Measurements from ENCODE around the gene RAD9B.
"Not testable (repeated sequence)": the region's sequence is repeated elsewhere in the genome, so short reads cannot be mapped to it uniquely, and the experiment has no call there.

The RAD9B gene

GRCh38 chr12:110501752-110502738 lies at the start of gene RAD9B, which contains the start of gene VPS29:
Gene RAD9B, plus strand, starts transcription at chr12:110502331. Its CDS starts 7 bp downstream, at chr12:110502338.
Gene VPS29, minus strand, starts transcription at chr12:110502111. Its CDS starts 60 bp downstream, at chr12:110502051.
- DNase-seq (ENCODE audit: low read depth in 3 of 3), result peak; percentile 96 to 99 (median 98)

GRCh38 chr12:110453569-110454296 lies 48.4 kb upstream of the RAD9B start:
- DNase-seq (ENCODE audit: low read depth in 3 of 3), result no peak

GRCh38 chr12:110458756-110459155 lies 43.4 kb upstream of the RAD9B start:
- no peak for DNase-seq (ENCODE audit: low read depth in 3 of 3)

GRCh38 chr12:110461189-110461588 lies 40.9 kb upstream of the RAD9B start:
- not testable (repeated sequence) for DNase-seq (ENCODE audit: low read depth in 3 of 3)

- no peak for DNase-seq (ENCODE audit: low read depth in 3 of 3)
Observed at GRCh38 chr12:110465024-110465423, 37.1 kb upstream of the RAD9B start.

GRCh38 chr12:110465765-110466164 lies 36.4 kb upstream of the RAD9B start:
- DNase-seq (ENCODE audit: low read depth in 3 of 3), result not testable (repeated sequence)

- DNase-seq (ENCODE audit: low read depth in 3 of 3), result no peak
Observed at GRCh38 chr12:110466791-110467190, 35.3 kb upstream of the RAD9B start.

GRCh38 chr12:110467847-110468213 lies 34.3 kb upstream of the RAD9B start:
- no peak for DNase-seq (ENCODE audit: low read depth in 3 of 3)

- DNase-seq (ENCODE audit: low read depth in 3 of 3), result peak; percentile 85 to 93 (median 93)
Observed at GRCh38 chr12:110468214-110469048, 33.7 kb upstream of the RAD9B start, which contains the start of the genes FAM216A and GPN3. Gene FAM216A, plus strand, starts transcription at chr12:110468845. Its CDS starts 31 bp downstream, at chr12:110468876. Gene GPN3, minus strand, starts transcription at chr12:110468257. Its CDS starts 54 bp downstream, at chr12:110468203.

GRCh38 chr12:110475426-110475825 lies 26.7 kb upstream of the RAD9B start:
- DNase-seq (ENCODE audit: low read depth in 3 of 3), result no peak

GRCh38 chr12:110498984-110499706 lies 3.0 kb upstream of the RAD9B start:
- DNase-seq (ENCODE audit: low read depth in 3 of 3), result no peak

GRCh38 chr12:110501399-110501751 lies 756 bp upstream of the RAD9B start:
- peak in 1 of 3 experiments; percentile 23 for DNase-seq (ENCODE audit: low read depth in 3 of 3)

GRCh38 chr12:110503432-110503831 lies 1.3 kb downstream of the RAD9B start:
- DNase-seq (ENCODE audit: low read depth in 3 of 3), result no peak

GRCh38 chr12:110505332-110505731 lies 3.2 kb downstream of the RAD9B start:
- DNase-seq (ENCODE audit: low read depth in 3 of 3), result no peak

- no peak for DNase-seq (ENCODE audit: low read depth in 3 of 3)
Observed at GRCh38 chr12:110508071-110508586, 6.0 kb downstream of the RAD9B start.

- no peak for DNase-seq (ENCODE audit: low read depth in 3 of 3)
Observed at GRCh38 chr12:110513842-110514241, 11.7 kb downstream of the RAD9B start.

GRCh38 chr12:110514363-110514762 lies 12.2 kb downstream of the RAD9B start:
- no peak for DNase-seq (ENCODE audit: low read depth in 3 of 3)

- DNase-seq (ENCODE audit: low read depth in 3 of 3), result no peak
Observed at GRCh38 chr12:110516995-110517394, 14.9 kb downstream of the RAD9B start.

- DNase-seq (ENCODE audit: low read depth in 3 of 3), result not testable (repeated sequence)
Observed at GRCh38 chr12:110518014-110518413, 15.9 kb downstream of the RAD9B start.

Measured in stimulated activated CD4-positive, alpha-beta T cell treated with anti-CD3 and anti-CD28 coated beads, TNF-alpha, amount 100 ng/mL, for 24 hours (primary cell).